H1 (cell line): ENCODE results near the gene RNASE13. TPM values are rescaled to one million over a fixed set of nuclear protein-coding genes. Genes with fewer than 3 reads are reported as not detected.

Source experiments
- CTCF ChIA-PET: fragments of 300-600 bp; sonication (Branson Sonifier 250); formaldehyde crosslinking; loops from one replicate; lab custom pipeline; 2021; ENCODE audit not compliant: partially characterized antibody; lab: Charles Lee
- POLR2A ChIA-PET: fragments of 300-600 bp; sonication (Branson Sonifier 250); formaldehyde crosslinking; loops from one replicate; lab custom pipeline; 2021; ENCODE audit warnings: inconsistent platforms; ENCODE audit not compliant: partially characterized antibody; lab: Charles Lee
- DNase-seq, 2 experiments: peaks; one replicate each; pipeline versions ENCODE4 v3.0.0 to v3.0.0-alpha.2; 2010 to 2022; ENCODE audit warnings: low spot score in 2 of 2, low read depth in 1 of 2, mixed read lengths in 1 of 2
- FAIRE-seq: peaks from 2 replicates; lab custom pipeline; 2011; peaks lifted over from hg19 to GRCh38; lab: Jason Lieb, UNC
- H2AFZ ChIP-seq: 2 replicates; pipeline ENCODE4 v1.8.1; 2012; ENCODE audit warnings: low read length, inconsistent platforms
- H2AK5ac ChIP-seq: 2 replicates; pipeline ENCODE4 v1.6.1; 2013; ENCODE audit warnings: low read depth, low read length
- H2BK120ac ChIP-seq: replicated peaks from 2 replicates; pipeline ENCODE3; 2013; ENCODE audit warnings: low read depth, low read length, inconsistent platforms
- H2BK12ac ChIP-seq: 2 replicates; pipeline ENCODE4 v1.6.1; 2013; ENCODE audit warnings: low read depth, low read length
- H2BK15ac ChIP-seq: 2 replicates; pipeline ENCODE4 v1.6.1; 2013; ENCODE audit warnings: low read length
- H2BK20ac ChIP-seq: 2 replicates; pipeline ENCODE4 v1.6.1; 2013; ENCODE audit warnings: low read length
- H2BK5ac ChIP-seq: 2 replicates; pipeline ENCODE4 v1.6.1; 2013; ENCODE audit warnings: low read depth, low read length
- H3K14ac ChIP-seq: 2 replicates; pipeline ENCODE4 v1.6.1; 2013; ENCODE audit warnings: inconsistent platforms; ENCODE audit not compliant: insufficient read length
- H3K18ac ChIP-seq: 2 replicates; pipeline ENCODE4 v1.6.1; 2013; ENCODE audit warnings: low read length; ENCODE audit errors: extremely low read depth
- H3K23ac ChIP-seq: 2 replicates; pipeline ENCODE4 v1.6.1; 2013; ENCODE audit warnings: inconsistent platforms; ENCODE audit not compliant: insufficient read length
- H3K23me2 ChIP-seq: 2 replicates; pipeline ENCODE4 v1.6.1; 2013; ENCODE audit warnings: low read depth, low read length
- H3K27ac ChIP-seq: 2 replicates; pipeline ENCODE4 v1.6.1; 2011; ENCODE audit warnings: low read depth, low read length, inconsistent platforms
- H3K27me3 ChIP-seq, 4 experiments: replicated peaks in 1 of 4; 1 replicate in 1 of 4; 2 replicates in 3 of 4; pipeline versions ENCODE4 v1.6.1 to v1.8.1; 2011 to 2013; ENCODE audit warnings: low read length in 3 of 4, mild to moderate bottlenecking in 3 of 4, inconsistent platforms in 2 of 4, mixed read lengths in 2 of 4, moderate library complexity in 1 of 4; ENCODE audit not compliant: control insufficient read depth in 3 of 4, insufficient read depth in 3 of 4; ENCODE audit errors: extremely low read depth in 1 of 4
- H3K36me3 ChIP-seq, 4 experiments: 2 replicates each; pipeline versions ENCODE4 v1.6.1 to v1.8.1; 2011 to 2013; ENCODE audit warnings: mild to moderate bottlenecking in 4 of 4, low read length in 3 of 4, moderate library complexity in 2 of 4, control low read depth in 1 of 4, inconsistent platforms in 1 of 4; ENCODE audit not compliant: insufficient read depth in 4 of 4, control insufficient read depth in 2 of 4
- H3K4ac ChIP-seq: replicated peaks from 2 replicates; pipeline ENCODE3; 2013; ENCODE audit warnings: low read length, low read depth, mixed read lengths, inconsistent platforms; ENCODE audit not compliant: insufficient read length
- H3K4me1 ChIP-seq, 4 experiments: replicated peaks in 1 of 4; 1 replicate in 1 of 4; 2 replicates in 3 of 4; pipeline versions ENCODE4 v1.6.1 to v1.8.1; 2011 to 2013; ENCODE audit warnings: low read length in 3 of 4, inconsistent platforms in 2 of 4, mixed read lengths in 1 of 4; ENCODE audit not compliant: insufficient read depth in 4 of 4, control insufficient read depth in 3 of 4
- H3K4me2 ChIP-seq, 2 experiments: 2 replicates each; pipeline versions ENCODE4 v1.6.1 to v1.8.1; 2011 to 2013; ENCODE audit warnings: low read depth in 2 of 2, low read length in 2 of 2, control low read depth in 1 of 2, inconsistent platforms in 1 of 2, mild to moderate bottlenecking in 1 of 2; ENCODE audit not compliant: insufficient read depth in 1 of 2
- H3K4me3 ChIP-seq, 4 experiments: fragments of 200-600, 300-600 bp in 1 of 4; sonication (generic), shearing (Covaris generic), sonication (Bioruptor Twin) in 1 of 4; 2 replicates each; pipeline versions ENCODE4 v1.5.1 to v1.8.1; 2011 to 2016; ENCODE audit warnings: low read length in 4 of 4, low read depth in 3 of 4, control low read depth in 2 of 4, inconsistent platforms in 2 of 4, mild to moderate bottlenecking in 2 of 4, mixed read lengths in 1 of 4, moderate library complexity in 1 of 4; ENCODE audit not compliant: insufficient read depth in 2 of 4; ENCODE audit errors: extremely low read depth in 1 of 4
- H3K56ac ChIP-seq: replicated peaks from 2 replicates; pipeline ENCODE3; 2013; ENCODE audit warnings: low read depth, mild to moderate bottlenecking, mixed read lengths, low read length, inconsistent platforms; ENCODE audit not compliant: insufficient read length
- H3K79me1 ChIP-seq: 2 replicates; pipeline ENCODE4 v1.6.1; 2013; ENCODE audit warnings: low read depth, low read length, control low read depth
- H3K79me2 ChIP-seq, 2 experiments: 2 replicates each; pipeline versions ENCODE4 v1.6.1 to v1.8.1; 2012 to 2013; ENCODE audit warnings: low read length in 2 of 2, mild to moderate bottlenecking in 2 of 2, inconsistent platforms in 1 of 2; ENCODE audit not compliant: insufficient read depth in 2 of 2, control insufficient read depth in 1 of 2
- H3K9ac ChIP-seq, 4 experiments: replicated peaks in 1 of 4; 1 replicate in 1 of 4; 2 replicates in 3 of 4; pipeline versions ENCODE4 v1.6.1 to v1.8.1; 2011 to 2013; ENCODE audit warnings: low read depth in 3 of 4, low read length in 3 of 4, control low read depth in 2 of 4, mild to moderate bottlenecking in 2 of 4, moderate library complexity in 2 of 4, inconsistent platforms in 1 of 4; ENCODE audit errors: extremely low read depth in 1 of 4
- H3K9me3 ChIP-seq, 2 experiments: 2 replicates each; pipeline versions ENCODE4 v1.6.1 to v1.8.1; 2012 to 2013; ENCODE audit warnings: mild to moderate bottlenecking in 2 of 2, moderate library complexity in 2 of 2, control low read depth in 1 of 2, inconsistent platforms in 1 of 2, low read depth in 1 of 2, low read length in 1 of 2, mixed read lengths in 1 of 2; ENCODE audit not compliant: insufficient read depth in 2 of 2
- H4K20me1 ChIP-seq, 2 experiments: replicated peaks in 1 of 2; 2 replicates each; pipeline versions ENCODE3 to v1.8.1; 2011 to 2013; ENCODE audit warnings: inconsistent platforms in 2 of 2, low read length in 2 of 2, mild to moderate bottlenecking in 1 of 2; ENCODE audit not compliant: insufficient read depth in 2 of 2, control insufficient read depth in 1 of 2
- H4K5ac ChIP-seq: 2 replicates; pipeline ENCODE4 v1.6.1; 2013; ENCODE audit warnings: low read length, low read depth, mixed read lengths, inconsistent platforms; ENCODE audit not compliant: insufficient read length
- H4K8ac ChIP-seq: 2 replicates; pipeline ENCODE4 v1.8.0; 2013; ENCODE audit warnings: mild to moderate bottlenecking, moderate library complexity, low read length, inconsistent platforms; ENCODE audit not compliant: insufficient read depth; ENCODE audit errors: extremely low read depth
- H4K91ac ChIP-seq: replicated peaks from 2 replicates; pipeline ENCODE3; 2013; ENCODE audit warnings: low read length, mixed read lengths, inconsistent platforms; ENCODE audit not compliant: insufficient read length
- EP300 ChIP-seq, 2 experiments: IDR thresholded peaks; 1 replicate in 1 of 2; 2 replicates in 1 of 2; pipeline ENCODE4 v1.6.1; 2011 to 2012; ENCODE audit warnings: low read depth in 2 of 2, low read length in 2 of 2, mild to moderate bottlenecking in 2 of 2, borderline replicate concordance in 1 of 2, inconsistent platforms in 1 of 2, moderate library complexity in 1 of 2
- WGBS, 2 experiments: shearing (Covaris generic) in 1 of 2; methylation state at CpG; one replicate each; pipeline versions ENCODE4 v1.1.6 to v1.1.7; 2013 to 2015; ENCODE audit warnings: low lambda C conversion rate in 2 of 2, mixed read lengths in 2 of 2, inconsistent platforms in 1 of 2, low coverage in 1 of 2, missing lambda C conversion rate in 1 of 2; ENCODE audit not compliant: insufficient replicate concordance in 2 of 2, insufficient coverage in 1 of 2, insufficient read length in 1 of 2; ENCODE audit errors: extremely low coverage in 1 of 2, missing lambda C conversion rate in 1 of 2; 5-methylcytosine and 5-hydroxymethylcytosine counted together
- polyA plus RNA-seq, 7 experiments: library from polyadenylated mRNA; depleted of rRNA in 3 of 7; stranded (reverse) in 5 of 7; unstranded in 2 of 7; fragments of >200 nt in 5 of 7; fragments of 200-250 nt in 2 of 7; gene quantifications; 1 replicate in 5 of 7; 2 replicates in 1 of 7; 4 replicates in 1 of 7; pipeline versions ENCODE4 v1.2.1 to v1.2.3, GENCODE V29; 2011 to 2013; ENCODE audit warnings: missing spikeins in 2 of 7, mixed read lengths in 2 of 7
- total RNA-seq: library from RNA; stranded (reverse); fragmentation: NEBNext Ultra II Directional; extraction: Animal tissue kit (Norgen Biotek cat#: 25700); gene quantifications from 2 replicates; pipeline ENCODE4 v1.2.1, GENCODE V29; 2021

RNASE13 gene
- total and polyA plus RNA-seq, 2 of the 8 experiments (the other 6 are each of a cell fraction or from before 2014, with no cell fraction given), result not detected

- 83% methylated on average over 8 of the region's 8 CpGs; no CpG with 5 or more reads in 1 of the 2 experiments for WGBS, 2 experiments
- Histone ChIP-seq H2BK20ac (no peak overlapping the region), H3K23me2 (0 out of 2 replicates have a peak, but pooled peaks cover 2% of the 10 kb centered on the region), H3K36me3 (no peaks in the 10 kb centered on the region), H3K4me2 (no peak overlapping the region), H3K18ac (no peak overlapping the region), H2AK5ac (no peak overlapping the region), H3K4me3 (no peak overlapping the region), H3K23ac (no peak overlapping the region), H3K4ac (no peak overlapping the region), H4K8ac (no peak overlapping the region), H3K79me2 (no peaks in the 10 kb centered on the region), H3K9ac (no peak overlapping the region), H4K91ac (no peak overlapping the region), H4K20me1 (no peaks in the 10 kb centered on the region), H3K14ac (no peak overlapping the region), H3K27me3 (peaks cover 0 to 3% (median 0%) of the 10 kb centered on the region in 4 experiments; a peak in 1 of 7 replicates), H3K56ac (no peak overlapping the region), H2AFZ (no peak overlapping the region), H2BK120ac (no peak overlapping the region), H3K4me1 (peaks cover 8 to 11% (median 10%) of the 10 kb centered on the region in 4 experiments; a peak in 6 of 7 replicates), H2BK12ac (no peak overlapping the region), H4K5ac (no peak overlapping the region), H3K9me3 (no peaks in the 10 kb centered on the region), H2BK15ac (no peak overlapping the region), H2BK5ac (no peak overlapping the region), H3K79me1 (no peaks in the 10 kb centered on the region), H3K27ac (no peak overlapping the region)
- ChIA-PET POLR2A (interaction anchor here (0.6 kb wide), 1 partner anchor 14 kb away, joined by 3 read pairs; no protein-coding TSS in a partner anchor), CTCF (interaction anchor here (1.4 to 7.2 kb wide), 5 partner anchors 19 to 51 kb away, joined by 3 to 371 read pairs (median 6); partner anchors contain the start of gene NDRG2)
- no peak for TF ChIP-seq EP300 (IDR thresholded peaks at IDR 0.05; ENCODE audit: borderline replicate concordance in 1 of 2, low read depth in 2 of 2, low read length in 2 of 2)
- DNase-seq (no peak), FAIRE-seq (no peak)
These were observed 8.3 kb upstream of the RNASE13 start for GRCh38 chr14:21042918-21043317.
